ENCODE measurements around the gene KLRC3.

DNA sequence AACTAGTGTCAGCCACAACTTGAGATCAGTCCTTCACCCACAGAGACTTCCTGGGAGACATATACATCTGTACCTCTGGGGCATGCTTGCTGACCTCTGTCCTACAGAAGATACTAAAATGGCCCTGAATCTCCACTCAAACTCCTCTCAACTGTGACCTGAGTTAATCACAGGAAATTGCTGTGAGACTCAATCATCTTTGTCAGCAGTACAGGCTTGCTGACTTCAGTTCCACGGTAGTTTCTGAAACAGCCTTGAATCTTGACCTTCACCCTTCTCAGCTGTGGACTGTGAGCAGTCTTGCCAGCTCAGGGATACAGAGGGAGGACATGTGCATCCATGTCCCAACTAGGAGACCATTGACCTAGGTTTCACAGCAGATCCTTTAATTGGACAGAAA, 34.1 kb upstream of the KLRC3 start:
- TF ChIP-seq CTCF (IDR thresholded peaks at IDR 0.05) (no peak), POLR2A (IDR thresholded peaks at IDR 0.05) (no peak), EP300 (IDR thresholded peaks at IDR 0.05) (no peak)

Data from stomach (tissue), 4 donors.